NCI-H2081 treated with DMSO at 0.1 percent for 48 hours (cell line): ENCODE measurements around the gene FAM185A.
A peak's percentile ranks its signal among the peaks of the same experiment; 100 is the strongest.
"Not testable (repeated sequence)": the region's sequence is repeated elsewhere in the genome, so short reads cannot be mapped to it uniquely, and the experiment has no call there.

Experiments
- DNase-seq: peaks from one replicate; lab custom pipeline; 2025; lab: John Stamatoyannopoulos, UW

The FAM185A gene

GRCh38 chr7:102748605-102749444, at the start of gene FAM185A:
TSS of gene FAM185A (plus strand) at chr7:102748999. CDS start at chr7:102749208, 209 bp downstream.
- peak; percentile 99 for DNase-seq

- DNase-seq: not testable (repeated sequence)
These were observed 35.6 kb upstream of the FAM185A start for GRCh38 chr7:102713011-102713690.

- not testable (repeated sequence) for DNase-seq
These were observed 35.1 kb upstream of the FAM185A start for GRCh38 chr7:102713691-102714080.

- not testable (repeated sequence) for DNase-seq
These were observed 33.9 kb upstream of the FAM185A start for GRCh38 chr7:102714774-102715522.

- DNase-seq: not testable (repeated sequence)
These were observed 33.1 kb upstream of the FAM185A start for GRCh38 chr7:102715718-102716117.

GRCh38 chr7:102718491-102718890, 30.3 kb upstream of the FAM185A start:
- DNase-seq: not testable (repeated sequence)

GRCh38 chr7:102726170-102726569, 22.6 kb upstream of the FAM185A start:
- DNase-seq: not testable (repeated sequence)

- not testable (repeated sequence) for DNase-seq
These were observed 19.1 kb upstream of the FAM185A start for GRCh38 chr7:102729670-102730069.

- not testable (repeated sequence) for DNase-seq
These were observed 18.4 kb upstream of the FAM185A start for GRCh38 chr7:102730431-102730830.

- not testable (repeated sequence) for DNase-seq
These were observed 6.6 kb upstream of the FAM185A start for GRCh38 chr7:102742002-102742771.

- not testable (repeated sequence) for DNase-seq
These were observed 4.9 kb upstream of the FAM185A start for GRCh38 chr7:102743861-102744260.

- not testable (repeated sequence) for DNase-seq
These were observed 3.1 kb upstream of the FAM185A start for GRCh38 chr7:102745494-102746288.

GRCh38 chr7:102749445-102749786, 617 bp downstream of the FAM185A start:
- not testable (repeated sequence) for DNase-seq

- DNase-seq: not testable (repeated sequence)
These were observed 9.4 kb downstream of the FAM185A start for GRCh38 chr7:102758227-102758626.

- not testable (repeated sequence) for DNase-seq
These were observed 11.1 kb downstream of the FAM185A start for GRCh38 chr7:102759934-102760333.

- DNase-seq: not testable (repeated sequence)
These were observed 12.4 kb downstream of the FAM185A start for GRCh38 chr7:102761234-102761633.

GRCh38 chr7:102763295-102763905, 14.6 kb downstream of the FAM185A start:
- DNase-seq: not testable (repeated sequence)

- DNase-seq: not testable (repeated sequence)
These were observed 20.9 kb downstream of the FAM185A start for GRCh38 chr7:102769657-102770192.

- DNase-seq: not testable (repeated sequence)
These were observed 21.7 kb downstream of the FAM185A start for GRCh38 chr7:102770467-102770866.

GRCh38 chr7:102776217-102776616, 27.4 kb downstream of the FAM185A start:
- DNase-seq: not testable (repeated sequence)
